Muscle layer of duodenum (tissue), 2 donors: ENCODE results near the gene PATE4.
"Not testable (repeated sequence)": the region's sequence is repeated elsewhere in the genome, so short reads cannot be mapped to it uniquely, and the experiment has no call there.

Source experiments
- H3K27ac ChIP-seq: one replicate; pipeline ENCODE4 v1.7.0; 2013; ENCODE audit warnings: mild to moderate bottlenecking, low read length
- H3K27me3 ChIP-seq: one replicate; pipeline ENCODE4 v1.7.0; 2013; ENCODE audit warnings: low read depth, mild to moderate bottlenecking, control low read depth, low read length
- H3K36me3 ChIP-seq, 2 donors: one replicate each; pipeline ENCODE4 v1.7.0; 2013; ENCODE audit warnings: low read length in 2 of 2, control low read depth in 1 of 2, mild to moderate bottlenecking in 1 of 2; ENCODE audit not compliant: insufficient read depth in 2 of 2, control insufficient read depth in 1 of 2
- H3K4me1 ChIP-seq, 2 donors: one replicate each; pipeline ENCODE4 v1.7.0; 2013; ENCODE audit warnings: low read length in 2 of 2, mild to moderate bottlenecking in 2 of 2, control low read depth in 1 of 2, moderate library complexity in 1 of 2; ENCODE audit not compliant: insufficient read depth in 2 of 2, control insufficient read depth in 1 of 2
- H3K4me3 ChIP-seq, 2 donors: one replicate each; pipeline ENCODE4 v1.7.0; 2013; ENCODE audit warnings: low read length in 2 of 2, low read depth in 1 of 2, mild to moderate bottlenecking in 1 of 2
- H3K9me3 ChIP-seq, 2 donors: one replicate each; pipeline ENCODE4 v1.7.0; 2013; ENCODE audit warnings: low read length in 2 of 2, control low read depth in 1 of 2, mild to moderate bottlenecking in 1 of 2; ENCODE audit not compliant: control insufficient read depth in 1 of 2
- donor health status: healthy.

The PATE4 gene, protein sequence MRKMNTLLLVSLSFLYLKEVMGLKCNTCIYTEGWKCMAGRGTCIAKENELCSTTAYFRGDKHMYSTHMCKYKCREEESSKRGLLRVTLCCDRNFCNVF

DNA sequence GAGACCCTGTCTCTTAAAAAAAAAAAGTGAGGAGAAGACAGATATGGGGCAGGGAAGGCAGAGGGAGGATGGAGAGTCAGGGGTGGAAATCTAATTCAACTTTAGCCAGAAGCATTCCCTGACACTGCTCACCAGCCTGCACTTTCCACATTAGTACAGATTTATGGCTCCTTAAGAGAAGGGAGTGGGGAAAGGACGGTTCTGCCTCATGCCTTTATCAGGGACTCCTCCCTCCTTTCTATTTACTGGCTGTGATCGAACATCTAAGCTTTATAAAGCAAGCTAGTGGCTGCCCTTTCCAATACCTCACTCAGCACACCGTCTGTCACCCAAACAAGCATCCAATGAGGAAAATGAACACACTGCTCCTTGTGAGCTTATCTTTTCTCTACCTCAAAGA lies at the start of gene PATE4:
TSS of gene PATE4 (plus strand) at position 301 of the 400 bp plus-strand sequence. CDS start at position 345, 44 bp downstream.
- no peaks in the 10 kb centered on the region for H3K4me1 ChIP-seq
- no peaks in the 10 kb centered on the region for H3K27me3 ChIP-seq
- H3K27ac ChIP-seq: no peak within 1 kb of the TSS
- no peak within 1 kb of the TSS for H3K4me3 ChIP-seq
- H3K9me3 ChIP-seq: peaks cover 0 to 12% of the 10 kb centered on the region in 2 donors
- no peaks in the 10 kb centered on the region for H3K36me3 ChIP-seq

DNA sequence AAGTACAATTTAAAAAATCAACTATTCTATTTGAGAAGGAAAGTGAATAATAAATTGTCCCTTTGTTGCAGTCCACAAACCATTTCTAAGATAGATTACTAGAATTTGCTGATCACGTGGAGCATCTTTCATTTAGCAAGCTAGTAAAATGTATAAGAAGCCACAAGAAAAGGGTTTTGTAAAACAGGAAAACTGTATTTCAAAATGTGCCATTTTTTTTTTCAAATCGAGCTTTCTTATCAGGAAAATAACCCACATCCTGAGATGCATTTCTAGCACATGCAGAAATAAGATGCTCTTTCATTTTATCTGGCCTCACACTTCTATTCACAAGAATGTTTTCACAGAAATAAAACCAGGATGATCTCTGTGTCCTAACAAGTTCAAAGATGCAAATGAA lies 48.4 kb upstream of the PATE4 start:
- no peak overlapping the region for H3K4me3 ChIP-seq
- H3K27me3 ChIP-seq: no peaks in the 10 kb centered on the region
- no peaks in the 10 kb centered on the region for H3K36me3 ChIP-seq
- no peak overlapping the region for H3K27ac ChIP-seq
- no peaks in the 10 kb centered on the region for H3K9me3 ChIP-seq
- no peaks in the 10 kb centered on the region for H3K4me1 ChIP-seq

DNA sequence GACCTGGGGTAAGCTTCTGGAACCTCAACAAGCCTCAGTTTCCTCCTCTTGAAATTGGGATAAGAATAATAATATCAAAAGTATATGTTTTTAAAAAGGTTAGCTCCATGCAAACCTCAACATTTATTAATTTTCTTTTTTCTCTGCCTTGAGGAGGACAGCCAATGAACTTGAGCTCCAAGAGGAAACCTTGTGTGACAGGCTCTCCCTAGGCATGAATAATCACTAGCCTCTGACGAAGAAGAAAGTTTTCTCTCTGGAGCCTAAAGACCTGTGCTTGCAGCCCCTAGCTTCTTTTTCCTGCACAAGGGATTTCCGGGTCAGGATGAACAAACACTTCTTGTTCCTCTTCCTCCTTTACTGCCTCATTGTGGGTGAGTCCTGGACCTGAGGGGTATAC lies 45.3 kb upstream of the PATE4 start, which contains the start of gene PATE3:
TSS of gene PATE3 (plus strand) at position 301 of the 400 bp plus-strand sequence. CDS start at position 326, 25 bp downstream.
- H3K27me3 ChIP-seq: no peaks in the 10 kb centered on the region
- no peaks in the 10 kb centered on the region for H3K4me1 ChIP-seq
- H3K4me3 ChIP-seq: no peak within 1 kb of the TSS
- H3K9me3 ChIP-seq: peaks cover 0 to 11% of the 10 kb centered on the region in 2 donors
- H3K27ac ChIP-seq: no peak within 1 kb of the TSS
- no peaks in the 10 kb centered on the region for H3K36me3 ChIP-seq

DNA sequence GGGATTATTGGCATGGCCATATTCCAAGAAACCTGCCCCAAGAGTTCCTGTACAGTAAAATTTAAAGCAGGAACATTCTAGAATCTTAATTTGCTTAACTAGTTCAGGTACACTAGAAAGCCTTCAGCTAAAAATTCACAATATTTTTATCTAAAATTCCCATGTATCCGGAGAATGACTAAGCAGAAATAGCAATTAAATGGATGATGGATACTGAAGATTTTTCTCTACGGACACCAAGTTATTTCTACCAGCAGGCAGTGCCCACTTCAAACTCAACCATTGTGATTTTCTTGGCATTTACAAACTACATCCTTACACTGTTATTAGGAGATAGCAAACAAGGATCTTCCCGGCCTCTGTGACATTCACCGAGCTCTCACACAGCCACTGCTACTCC lies 42.3 kb upstream of the PATE4 start:
- Histone ChIP-seq H3K4me3 (no peak overlapping the region), H3K27ac (no peak overlapping the region), H3K4me1 (no peaks in the 10 kb centered on the region), H3K36me3 (no peaks in the 10 kb centered on the region), H3K9me3 (peaks cover 0 to 32% of the 10 kb centered on the region in 2 donors), H3K27me3 (no peaks in the 10 kb centered on the region)

DNA sequence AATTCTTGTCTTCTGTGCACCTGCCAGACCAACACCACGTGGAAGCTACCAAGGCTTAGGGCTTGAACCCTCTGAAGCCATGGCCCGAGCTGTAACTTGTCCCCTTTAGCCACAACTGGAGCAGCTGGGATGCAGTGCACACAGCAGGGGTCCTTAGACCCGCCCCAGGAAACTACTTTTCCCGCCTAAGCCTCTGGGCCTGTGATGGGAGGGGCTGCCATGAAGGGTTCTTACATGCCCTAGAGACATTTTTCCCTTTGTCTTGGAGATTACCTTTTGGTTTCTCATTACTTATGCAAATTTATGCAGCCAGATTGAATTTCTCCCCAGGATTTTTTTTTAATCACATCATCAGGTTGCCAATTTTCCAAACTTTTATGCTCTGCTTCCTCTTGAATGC lies 35.5 kb upstream of the PATE4 start:
- H3K4me3 ChIP-seq: no peak overlapping the region
- H3K27ac ChIP-seq: no peak overlapping the region
- no peaks in the 10 kb centered on the region for H3K27me3 ChIP-seq
- no peaks in the 10 kb centered on the region for H3K36me3 ChIP-seq
- H3K4me1 ChIP-seq: no peaks in the 10 kb centered on the region
- H3K9me3 ChIP-seq: peaks cover 0 to 56% of the 10 kb centered on the region in 2 donors

DNA sequence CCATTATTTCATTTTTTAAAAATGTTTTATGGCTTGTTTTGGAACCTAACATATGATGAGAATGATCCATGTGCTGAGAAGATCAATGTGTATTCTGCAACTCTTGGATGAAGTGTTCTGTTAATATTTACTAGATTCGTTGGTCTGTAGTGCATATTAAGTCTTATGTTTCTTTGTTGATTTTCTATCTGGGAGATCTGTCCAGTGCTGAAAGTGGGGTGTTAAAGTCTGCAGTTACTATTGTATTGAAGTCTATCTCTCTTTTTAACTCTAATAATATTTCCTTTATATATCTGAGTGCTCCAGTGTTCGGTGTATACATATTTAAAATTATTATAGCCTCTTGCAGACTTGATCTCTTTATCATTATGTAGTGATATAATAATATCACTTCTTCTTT lies 33.3 kb upstream of the PATE4 start:
- H3K4me3 ChIP-seq: no peak overlapping the region
- no peaks in the 10 kb centered on the region for H3K36me3 ChIP-seq
- no peaks in the 10 kb centered on the region for H3K27me3 ChIP-seq
- H3K4me1 ChIP-seq: no peaks in the 10 kb centered on the region
- H3K27ac ChIP-seq: no peak overlapping the region
- H3K9me3 ChIP-seq: peaks cover 0 to 56% of the 10 kb centered on the region in 2 donors

DNA sequence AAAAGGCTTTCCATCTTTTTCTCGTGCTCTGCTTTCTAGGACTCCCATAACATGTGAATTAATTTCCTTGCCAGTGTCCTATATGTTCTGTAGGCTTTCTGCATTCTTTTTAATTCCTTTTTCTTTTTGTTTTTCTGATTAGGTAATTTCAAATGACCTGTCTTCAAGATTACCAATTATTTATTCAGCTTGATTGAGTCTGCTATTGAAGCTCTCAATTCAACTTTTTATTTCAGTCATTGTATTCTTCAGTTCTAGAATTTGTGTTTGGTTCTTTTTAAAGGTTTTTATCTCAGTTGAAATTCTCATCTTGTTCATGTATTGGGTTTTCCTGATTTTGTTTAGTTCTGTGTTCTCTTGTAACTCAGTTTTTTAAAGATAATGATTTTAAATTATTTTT lies 30.7 kb upstream of the PATE4 start:
- Histone ChIP-seq H3K4me1 (no peaks in the 10 kb centered on the region), H3K27ac (no peak overlapping the region), H3K36me3 (no peaks in the 10 kb centered on the region), H3K4me3 (no peak overlapping the region), H3K9me3 (peaks cover 0 to 41% of the 10 kb centered on the region in 2 donors), H3K27me3 (no peaks in the 10 kb centered on the region)

DNA sequence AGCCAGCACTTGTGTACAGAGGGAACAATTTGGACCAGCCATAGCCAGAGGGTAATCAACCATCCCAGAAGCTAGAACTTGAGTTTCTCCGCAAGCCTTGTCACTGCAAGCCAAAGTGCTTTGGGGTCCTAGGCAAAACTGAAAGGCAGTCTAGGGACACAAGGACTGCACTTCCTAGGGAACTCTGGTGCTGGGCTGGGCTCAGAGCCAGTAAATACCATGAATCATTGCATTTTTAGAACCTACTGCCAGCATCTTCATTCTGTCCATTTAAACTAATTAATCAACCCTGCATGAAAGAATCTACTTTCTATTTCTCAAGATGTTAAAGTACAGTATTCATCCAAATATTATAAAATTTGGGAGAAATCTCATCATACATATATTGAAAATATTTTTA lies 25.2 kb upstream of the PATE4 start:
- peaks cover 0 to 26% of the 10 kb centered on the region in 2 donors for H3K9me3 ChIP-seq
- H3K4me3 ChIP-seq: no peak overlapping the region
- no peaks in the 10 kb centered on the region for H3K27me3 ChIP-seq
- no peaks in the 10 kb centered on the region for H3K4me1 ChIP-seq
- H3K36me3 ChIP-seq: no peaks in the 10 kb centered on the region
- no peak overlapping the region for H3K27ac ChIP-seq

DNA sequence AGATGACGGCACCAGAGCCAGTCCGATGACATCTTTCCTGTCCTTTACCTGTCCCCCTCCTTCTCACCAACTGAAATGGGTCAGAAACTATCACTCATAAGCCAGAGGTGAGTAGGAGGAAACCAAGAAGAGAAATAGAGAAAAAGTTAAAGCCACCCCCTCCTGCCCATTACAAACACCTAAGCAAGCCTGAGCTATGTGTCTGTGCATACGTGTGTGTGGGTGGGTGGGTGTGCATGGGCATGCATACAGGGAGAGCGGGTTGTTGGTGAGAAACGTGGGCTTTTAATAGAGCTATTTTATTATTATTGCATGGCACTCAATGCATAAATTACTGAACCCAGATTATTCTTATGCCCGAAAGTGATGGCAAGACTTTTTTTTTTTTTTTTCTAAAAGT lies 2.6 kb downstream of the PATE4 start:
- H3K4me1 ChIP-seq: no peaks in the 10 kb centered on the region
- no peak overlapping the region for H3K27ac ChIP-seq
- no peaks in the 10 kb centered on the region for H3K36me3 ChIP-seq
- H3K27me3 ChIP-seq: no peaks in the 10 kb centered on the region
- no peak overlapping the region for H3K4me3 ChIP-seq
- peaks cover 0 to 11% of the 10 kb centered on the region in 2 donors for H3K9me3 ChIP-seq

DNA sequence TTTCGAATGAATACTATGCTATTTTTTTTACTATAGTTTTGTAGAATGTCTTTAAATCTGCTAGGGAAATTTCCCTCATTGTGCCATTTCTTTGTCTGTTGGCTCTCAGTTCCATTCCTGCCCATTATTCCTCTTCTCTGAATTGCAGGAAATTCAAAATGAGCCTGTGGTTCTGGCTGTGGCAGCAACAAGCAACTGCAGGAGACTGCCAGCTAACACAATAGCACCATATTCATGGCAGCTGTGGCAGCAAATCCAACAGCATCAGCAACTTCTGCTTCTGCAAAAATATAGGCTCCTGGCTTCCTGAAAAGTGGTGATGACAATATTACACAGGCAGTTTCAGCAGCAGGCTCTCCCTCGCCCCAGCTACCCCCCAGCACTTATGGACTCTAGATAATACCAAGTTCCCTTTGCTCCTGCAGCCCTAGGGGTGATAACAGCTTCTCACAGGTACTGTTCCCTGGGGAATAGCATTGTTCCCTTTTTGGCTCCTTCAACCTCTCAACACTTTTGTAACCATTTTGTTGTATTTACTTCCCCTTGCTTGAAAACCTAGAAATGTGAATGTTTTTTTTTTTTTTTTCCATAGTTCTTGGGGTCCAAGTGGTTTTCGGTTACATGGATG lies 9.3 kb downstream of the PATE4 start:
- peaks cover 0 to 27% of the 10 kb centered on the region in 2 donors for H3K9me3 ChIP-seq
- no peaks in the 10 kb centered on the region for H3K36me3 ChIP-seq

DNA sequence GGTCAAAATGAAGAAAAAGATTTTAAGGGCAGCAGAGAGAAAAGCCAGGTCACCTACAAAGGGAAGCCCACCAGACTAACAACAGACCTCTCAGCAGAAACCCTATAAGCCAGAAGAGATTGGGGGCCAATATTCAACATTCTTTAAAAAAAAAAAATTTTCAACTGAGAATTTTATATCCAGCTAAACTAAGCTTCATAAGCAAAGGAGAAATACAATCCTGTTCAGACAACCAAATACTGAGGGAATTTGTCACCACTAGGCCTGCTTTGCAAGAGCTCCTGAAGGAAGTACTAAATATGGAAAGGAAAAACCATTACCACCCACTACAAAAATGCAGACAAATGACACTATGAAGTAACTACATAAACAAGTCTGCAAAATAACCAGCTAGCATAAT lies 13.1 kb downstream of the PATE4 start:
- no peaks in the 10 kb centered on the region for H3K27me3 ChIP-seq
- no peaks in the 10 kb centered on the region for H3K36me3 ChIP-seq
- no peak overlapping the region for H3K27ac ChIP-seq
- no peak overlapping the region for H3K4me3 ChIP-seq
- H3K4me1 ChIP-seq: no peaks in the 10 kb centered on the region
- H3K9me3 ChIP-seq: peaks cover 0 to 33% of the 10 kb centered on the region in 2 donors

More for the DNA sequence above, 9.3 kb downstream of the PATE4 start:
- H3K4me3 ChIP-seq: no peak overlapping the region
- H3K4me1 ChIP-seq: no peaks in the 10 kb centered on the region
- H3K27me3 ChIP-seq: no peaks in the 10 kb centered on the region
- no peak overlapping the region for H3K27ac ChIP-seq

DNA sequence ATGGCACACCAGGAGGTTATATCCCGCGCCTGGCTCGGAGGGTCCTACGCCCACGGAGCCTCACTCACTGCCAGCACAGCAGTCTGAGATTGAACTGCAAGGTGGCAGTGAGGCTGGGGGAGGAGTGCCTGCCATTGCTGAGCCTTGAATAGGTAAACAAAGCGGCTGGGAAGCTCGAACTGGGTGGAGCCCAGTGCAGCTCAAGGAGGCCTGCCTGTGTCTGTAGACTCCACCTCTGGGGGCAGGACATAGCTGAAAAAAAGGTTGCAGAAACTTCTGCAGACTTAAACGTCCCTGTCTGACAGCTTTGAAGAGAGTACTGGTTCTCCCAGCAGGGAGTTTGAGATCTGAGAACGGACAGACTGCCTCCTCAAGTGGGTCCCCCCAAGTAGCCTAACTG lies 24.6 kb downstream of the PATE4 start:
- H3K4me1 ChIP-seq, H3K9me3 ChIP-seq, H3K27me3 ChIP-seq, H3K27ac ChIP-seq, H3K36me3 ChIP-seq, H3K4me3 ChIP-seq: not testable (repeated sequence)
